Fibroblast of the conjunctiva (primary cell): ENCODE data around the gene TMEM39A.

Source experiments
- DNase-seq: peaks from one replicate; pipeline ENCODE4 v3.0.0-alpha.2; 2010; ENCODE audit warnings: low read depth

The TMEM39A gene

GRCh38 chr3:119463171-119464169 is at the start of gene TMEM39A:
TMEM39A (minus strand) TSS chr3:119463615; CDS start chr3:119462074, 1,541 bp downstream.
- DNase-seq = peak; percentile 96

- no peak for DNase-seq
Observed at GRCh38 chr3:119510690-119511089, 47.3 kb upstream of the TMEM39A start.

DNA sequence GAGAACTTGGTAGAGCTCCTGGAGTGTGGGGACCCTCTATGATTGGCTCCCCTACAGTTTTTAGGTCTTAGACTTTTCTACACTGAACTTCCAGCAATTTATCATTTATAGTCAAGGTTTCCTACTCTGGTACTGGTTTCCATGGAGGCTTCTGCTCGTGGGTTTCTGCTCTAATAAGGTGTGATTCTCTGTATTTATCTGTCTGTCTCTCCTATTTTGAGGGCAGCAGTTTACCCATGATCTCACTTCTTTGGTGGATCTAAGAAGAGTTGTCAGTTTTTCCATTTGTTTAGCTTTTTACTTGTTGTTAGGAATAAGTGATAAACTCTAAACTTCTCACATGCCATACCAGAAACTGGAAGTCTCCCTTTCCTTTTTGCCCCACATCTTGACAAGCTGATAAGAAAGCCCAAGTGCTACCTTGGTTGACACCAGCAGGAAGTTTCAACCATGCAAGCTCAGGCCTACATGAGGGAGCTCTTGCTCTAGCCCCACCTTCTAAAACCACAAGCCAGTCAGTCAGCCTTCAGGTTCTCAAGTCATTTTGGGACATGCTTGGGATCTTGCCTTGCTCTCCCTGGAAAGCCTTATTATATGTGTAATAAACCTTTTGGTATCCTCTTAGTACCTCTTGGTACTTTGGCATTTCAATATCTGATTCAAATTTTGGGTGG is 44.9 kb upstream of the TMEM39A start:
- DNase-seq = no peak

- DNase-seq = no peak
Observed at GRCh38 chr3:119507404-119507803, 44.0 kb upstream of the TMEM39A start.

GRCh38 chr3:119506631-119507030 is 43.2 kb upstream of the TMEM39A start:
- no peak for DNase-seq

GRCh38 chr3:119500901-119501300 is 37.5 kb upstream of the TMEM39A start:
- no peak for DNase-seq

DNA sequence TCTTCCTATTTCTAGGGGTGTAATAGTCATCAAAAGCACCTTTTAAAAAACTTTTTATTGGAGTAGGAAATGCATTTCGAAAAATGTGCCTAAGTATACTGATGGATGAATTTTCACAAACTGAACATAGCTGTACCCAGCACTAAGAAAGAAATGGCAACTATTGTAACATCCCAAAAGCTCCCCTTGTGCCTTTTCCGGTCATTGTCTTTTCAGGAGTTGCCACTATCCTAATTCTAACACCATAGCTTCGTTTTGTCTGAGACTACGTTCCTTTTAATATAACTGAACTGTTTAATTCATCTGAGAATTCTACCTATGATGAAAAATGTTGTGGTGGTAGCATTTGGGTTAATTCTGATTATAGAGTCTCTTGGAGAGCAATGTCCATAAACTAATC is 36.9 kb upstream of the TMEM39A start:
- DNase-seq = no peak

DNA sequence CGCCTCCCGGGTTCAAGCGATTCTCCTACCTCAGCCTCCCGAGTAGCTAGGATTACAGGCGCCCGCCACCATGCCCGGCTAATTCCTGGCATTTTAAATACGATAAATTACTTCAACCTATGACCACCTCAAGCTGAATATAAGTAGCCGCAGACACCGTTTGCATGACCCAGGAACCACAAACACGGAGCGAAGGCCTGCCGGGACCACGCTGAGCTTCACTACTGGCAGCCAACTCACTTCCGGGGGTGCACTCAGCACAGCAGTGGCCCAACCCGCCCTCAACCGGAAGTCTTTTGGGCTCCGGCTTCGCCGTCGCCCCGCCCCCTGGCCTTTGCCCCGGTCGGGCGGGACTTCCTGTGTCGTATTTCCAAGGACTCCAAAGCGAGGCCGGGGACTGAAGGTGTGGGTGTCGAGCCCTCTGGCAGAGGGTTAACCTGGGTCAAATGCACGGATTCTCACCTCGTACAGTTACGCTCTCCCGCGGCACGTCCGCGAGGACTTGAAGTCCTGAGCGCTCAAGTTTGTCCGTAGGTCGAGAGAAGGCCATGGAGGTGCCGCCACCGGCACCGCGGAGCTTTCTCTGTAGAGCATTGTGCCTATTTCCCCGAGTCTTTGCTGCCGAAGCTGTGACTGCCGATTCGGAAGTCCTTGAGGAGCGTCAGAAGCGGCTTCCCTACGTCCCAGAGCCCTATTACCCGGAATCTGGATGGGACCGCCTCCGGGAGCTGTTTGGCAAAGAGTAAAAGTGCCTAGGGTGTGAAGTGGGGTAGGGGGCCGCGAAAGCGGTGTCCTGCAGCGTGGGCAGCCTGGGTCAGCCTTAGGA is 35.0 kb upstream of the TMEM39A start, which contains the start of gene TIMMDC1:
TIMMDC1 (plus strand) TSS at position 362 of the 826 bp plus-strand sequence; CDS start at position 549, 187 bp downstream.
- peak; percentile 90 for DNase-seq

DNA sequence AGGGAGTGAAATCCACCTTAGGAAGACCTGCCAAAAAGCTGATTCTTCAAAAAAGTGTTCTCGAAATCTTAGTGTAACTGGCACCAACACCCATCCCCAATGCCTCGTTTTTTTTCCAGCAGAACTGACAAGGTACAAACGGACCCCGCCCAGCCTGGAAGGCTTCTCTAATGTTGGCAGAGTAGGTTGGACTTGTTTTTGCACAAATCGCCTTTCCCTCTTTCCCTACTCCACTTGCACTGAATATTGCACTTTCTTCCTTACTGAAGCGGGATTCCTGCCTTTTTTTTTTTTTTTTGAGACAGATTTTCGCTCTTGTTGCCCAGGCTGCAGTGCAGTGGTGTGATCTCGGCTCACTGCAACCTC is 34.4 kb upstream of the TMEM39A start:
- DNase-seq = peak; percentile 5

DNA sequence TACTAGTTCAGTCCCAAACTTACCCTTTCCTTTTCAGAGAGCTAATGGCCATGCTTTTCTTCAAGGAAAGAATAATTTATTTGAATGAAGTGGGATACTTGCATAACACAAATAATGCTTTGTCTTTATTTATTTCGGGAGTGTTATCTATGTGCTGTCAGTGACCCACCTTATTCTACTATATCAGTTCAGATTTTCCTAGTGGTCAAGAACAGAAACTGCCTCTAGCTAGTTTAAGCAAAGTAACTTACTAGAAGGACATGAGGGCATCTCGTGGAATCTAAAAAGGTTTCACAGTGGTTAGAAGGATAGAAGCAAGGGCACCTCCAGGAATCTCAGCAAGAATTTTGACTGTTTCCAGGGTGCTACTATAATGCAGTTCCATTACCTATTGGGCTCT is 31.2 kb upstream of the TMEM39A start:
- DNase-seq = no peak

- DNase-seq = no peak
Observed at GRCh38 chr3:119492810-119493209, 29.4 kb upstream of the TMEM39A start.

DNA sequence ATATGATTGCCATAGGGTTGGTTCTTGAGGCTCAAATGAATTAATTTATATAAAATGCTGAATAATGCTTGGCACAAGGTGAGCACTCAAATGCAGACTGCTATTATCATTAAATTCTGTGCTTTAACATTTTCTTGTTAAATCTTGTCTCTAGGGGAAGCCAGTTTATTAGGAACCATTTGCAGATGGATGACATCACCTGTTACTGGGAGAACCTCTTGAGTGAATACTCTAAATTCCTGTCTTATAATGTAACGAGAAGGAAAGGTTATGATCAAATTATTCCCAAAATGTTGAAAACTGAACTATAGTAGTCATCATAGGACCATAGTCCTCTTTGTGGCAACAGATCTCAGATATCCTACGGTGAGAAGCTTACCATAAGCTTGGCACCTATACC is 28.7 kb upstream of the TMEM39A start:
- DNase-seq = no peak

GRCh38 chr3:119490153-119490552 is 26.7 kb upstream of the TMEM39A start:
- DNase-seq = no peak

GRCh38 chr3:119485563-119485962 is 22.1 kb upstream of the TMEM39A start:
- DNase-seq = no peak

DNA sequence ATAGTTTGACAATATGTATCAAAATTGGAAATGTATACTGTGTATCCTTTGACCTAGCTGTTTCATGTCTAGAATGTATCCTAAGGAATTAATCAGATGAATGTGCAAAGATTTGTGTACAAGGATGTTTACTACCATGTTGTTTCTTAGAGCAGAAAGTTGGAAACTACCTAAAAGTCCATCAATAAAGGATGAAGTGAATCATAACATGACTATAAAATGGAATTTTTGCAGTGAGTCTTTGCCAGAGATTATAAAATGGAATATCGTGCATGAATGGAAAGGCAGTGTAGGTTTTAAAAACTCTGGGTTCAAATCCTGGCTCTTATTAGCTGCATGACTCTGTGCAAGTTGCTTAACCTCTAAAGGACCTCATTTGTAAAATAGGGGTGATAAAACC is 19.7 kb upstream of the TMEM39A start:
- no peak for DNase-seq

DNA sequence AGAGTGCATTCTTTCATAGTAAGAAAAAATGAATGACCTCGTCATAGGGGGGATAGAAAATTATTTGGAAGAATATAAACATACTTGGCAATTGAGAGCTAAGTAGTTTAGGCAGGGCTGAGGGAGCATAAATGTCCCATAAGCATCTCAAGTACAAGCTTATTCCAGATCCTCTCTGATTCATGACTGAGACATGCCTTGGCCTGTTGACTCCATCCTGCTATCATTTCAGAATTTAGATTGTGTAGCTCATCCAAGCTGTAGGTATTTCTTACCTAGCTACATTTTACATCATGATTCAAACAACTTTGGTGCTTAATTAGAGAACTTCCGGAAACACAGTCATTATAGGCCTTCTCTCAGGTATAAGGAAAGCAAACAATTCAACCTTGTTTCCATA is 17.7 kb upstream of the TMEM39A start:
- no peak for DNase-seq

DNA sequence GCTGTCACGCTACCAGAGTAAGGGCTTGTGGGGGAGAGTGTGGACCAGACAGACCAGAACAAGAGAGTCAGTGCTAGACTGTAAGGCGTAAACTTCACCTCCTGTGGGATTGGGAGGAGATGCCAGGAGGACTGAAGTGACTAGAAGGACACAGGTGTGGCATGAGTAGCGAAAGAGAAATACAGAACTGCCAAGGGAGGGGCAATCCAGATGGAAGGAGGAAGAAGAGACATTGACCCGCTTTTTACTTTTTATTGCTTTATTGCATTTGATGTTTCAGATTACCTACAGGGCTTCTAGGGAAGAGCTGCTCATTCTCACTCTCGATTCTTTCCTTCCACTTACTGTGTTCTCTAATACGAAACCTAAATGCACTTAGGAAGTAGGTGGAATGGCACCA is 7.5 kb upstream of the TMEM39A start:
- DNase-seq = no peak

DNA sequence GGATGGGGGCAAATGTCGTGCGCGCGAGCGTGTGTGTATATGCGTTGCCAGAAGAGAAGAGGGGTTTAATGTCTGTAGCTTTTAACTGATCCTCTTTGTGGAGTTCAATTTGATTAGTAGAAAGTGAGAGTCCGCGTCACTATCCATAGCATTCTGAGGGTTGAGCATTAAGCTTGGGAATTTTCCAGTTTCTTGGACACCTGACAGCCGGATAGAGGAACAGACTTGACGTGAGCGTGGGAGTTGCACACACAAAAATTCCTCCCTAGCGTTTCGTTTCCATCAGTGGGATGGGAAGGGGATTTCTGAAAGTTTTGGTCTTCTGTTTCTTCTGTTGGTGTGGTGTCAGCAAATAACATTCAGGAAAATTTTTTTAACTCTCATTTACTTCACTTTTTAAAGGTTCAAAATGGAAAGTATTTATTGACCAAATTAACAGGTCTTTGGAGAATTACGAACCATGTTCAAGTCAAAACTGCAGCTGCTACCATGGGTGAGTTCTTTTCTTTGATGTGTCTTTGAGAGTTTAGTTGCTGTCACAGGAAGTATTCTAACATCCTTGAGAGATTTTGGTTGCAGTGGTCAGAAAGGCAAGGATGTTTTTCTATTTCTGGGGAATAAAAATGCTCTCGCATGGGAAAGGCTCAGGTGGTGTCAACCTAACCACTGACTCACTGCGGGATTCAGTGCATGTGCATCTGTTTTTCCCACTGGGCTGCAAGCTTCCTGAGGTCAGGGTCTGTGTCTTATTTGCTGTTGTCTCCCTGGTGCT is 6.2 kb upstream of the TMEM39A start:
- no peak for DNase-seq

DNA sequence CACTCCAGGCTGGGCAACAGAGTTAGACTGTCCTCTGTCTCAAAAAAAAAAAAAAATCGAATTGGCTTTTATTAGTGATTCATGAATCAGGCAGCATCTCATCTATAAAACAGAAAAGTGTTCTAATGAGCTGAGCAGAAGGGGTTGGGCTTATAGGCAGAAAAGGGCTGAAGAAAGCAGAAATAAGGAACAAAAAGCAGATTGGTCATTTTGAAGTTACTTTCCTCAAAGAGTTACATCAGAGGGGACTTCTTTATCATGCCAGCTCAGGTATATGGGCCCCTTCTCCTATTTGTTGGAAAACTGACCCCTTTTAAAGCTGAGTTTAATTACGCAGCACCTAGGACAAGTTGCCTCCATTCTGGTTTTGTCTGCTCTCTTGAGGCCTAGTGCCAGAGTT is 4.6 kb upstream of the TMEM39A start:
- no peak for DNase-seq

- DNase-seq = no peak
Observed at GRCh38 chr3:119457246-119457645, 6.2 kb downstream of the TMEM39A start.

DNA sequence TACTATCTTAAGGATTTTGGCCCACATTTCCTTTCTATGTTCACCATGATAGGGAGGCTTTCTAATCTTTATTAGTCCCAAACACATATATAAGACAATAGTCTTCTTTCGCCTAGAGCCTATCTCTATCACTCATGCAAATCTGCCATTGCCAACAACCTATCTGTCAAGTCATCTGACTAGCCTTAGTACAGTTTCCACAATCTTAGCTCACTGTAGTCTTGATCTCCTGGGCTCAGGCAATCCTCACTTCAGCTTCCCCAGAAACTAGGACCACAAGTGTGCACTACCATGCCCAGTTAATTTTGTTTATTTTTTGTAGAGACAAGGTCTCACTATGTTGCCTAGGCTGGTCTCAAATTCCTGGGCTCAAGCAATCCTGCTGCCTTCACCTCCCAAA is 6.9 kb downstream of the TMEM39A start:
- no peak for DNase-seq
